AG04449 (cell line): ENCODE data around the gene FHAD1.

ENCODE experiments used
- CTCF ChIA-PET: fragments of 350-600 bp; formaldehyde crosslinking; extraction: SDS; loops from one replicate; lab custom pipeline; 2021; ENCODE audit warnings: antibody characterized with exemption; lab: Yijun Ruan, JAX
- POLR2A ChIA-PET: fragments of 400-600, 350-600 bp; formaldehyde crosslinking; extraction: SDS; loops from one replicate; lab custom pipeline; 2020; ENCODE audit warnings: antibody characterized with exemption, inconsistent platforms; lab: Yijun Ruan, JAX
- DNase-seq: peaks from one replicate; pipeline ENCODE4 v3.0.0-alpha.2; 2010; ENCODE audit warnings: low read depth, low spot score
- H3K4me3 ChIP-seq: 2 replicates; pipeline ENCODE4 v1.5.1; 2011; ENCODE audit warnings: low read depth, mild to moderate bottlenecking, control low read depth, low read length
- CTCF ChIP-seq: IDR thresholded peaks from one replicate; pipeline ENCODE4 v1.5.1; 2011; ENCODE audit warnings: mild to moderate bottlenecking, moderate library complexity, low read length, control low read depth, inconsistent platforms; ENCODE audit not compliant: insufficient read depth; ENCODE audit errors: missing control alignments

The FHAD1 gene

GRCh38 chr1:15236746-15237145 is 10.3 kb upstream of the FHAD1 start:
- ChIA-PET POLR2A (no interaction called here), CTCF (interaction anchor here (0.9 to 1.0 kb wide), 2 partner anchors 16 to 36 kb away, joined by 3 read pairs; no protein-coding TSS in a partner anchor)
- no peak overlapping the region for H3K4me3 ChIP-seq
- no peak for TF ChIP-seq CTCF
- DNase-seq: no peak

- CTCF ChIA-PET: no interaction called here
Measured at GRCh38 chr1:15238789-15239188, 8.2 kb upstream of the FHAD1 start.

GRCh38 chr1:15242766-15243165 is 4.3 kb upstream of the FHAD1 start:
- no peak overlapping the region for H3K4me3 ChIP-seq
- ChIA-PET POLR2A (no interaction called here), CTCF (no interaction called here)
- no peak for TF ChIP-seq CTCF
- no peak for DNase-seq

More at GRCh38 chr1:15238789-15239188, 8.2 kb upstream of the FHAD1 start:
- TF ChIP-seq CTCF: no peak
- POLR2A ChIA-PET: no interaction called here
- DNase-seq: no peak
- H3K4me3 ChIP-seq: no peak overlapping the region

GRCh38 chr1:15243275-15244043 is 3.6 kb upstream of the FHAD1 start:
- ChIA-PET POLR2A (no interaction called here), CTCF (interaction anchor here (1.2 kb wide), 1 partner anchor 10 kb away, joined by 3 read pairs; no protein-coding TSS in a partner anchor)
- no peak for TF ChIP-seq CTCF
- no peak overlapping the region for H3K4me3 ChIP-seq
- no peak for DNase-seq

GRCh38 chr1:15244813-15245212 is 2.2 kb upstream of the FHAD1 start:
- CTCF ChIA-PET: interaction anchor here (1.2 kb wide), 1 partner anchor 12 kb away, joined by 3 read pairs; no protein-coding TSS in a partner anchor
- no peak for TF ChIP-seq CTCF
- no peak for DNase-seq
- POLR2A ChIA-PET: no interaction called here
- no peak overlapping the region for H3K4me3 ChIP-seq

- no peak overlapping the region for H3K4me3 ChIP-seq
- CTCF ChIA-PET: no interaction called here
- TF ChIP-seq CTCF: no peak
- POLR2A ChIA-PET: no interaction called here
- DNase-seq: no peak
Measured at GRCh38 chr1:15245593-15246360, 1.2 kb upstream of the FHAD1 start.
